A549 (cell line): ENCODE data around the gene UGT1A9.

Experiments used
- EP300 ChIP-seq, 2 experiments: fragments of >200 bp; sonication (Bioruptor Twin); formaldehyde crosslinking; IDR thresholded peaks; 2 replicates in 1 of 2; 3 replicates in 1 of 2; pipeline ENCODE4 v1.6.1; 2016 to 2017
- POLR2A ChIP-seq: IDR thresholded peaks from 2 replicates; pipeline ENCODE4 v1.6.1; 2012; ENCODE audit warnings: mild to moderate bottlenecking, low read length
- TF ChIP-seq, protein P1 (sequence below): fragments of >200 bp; sonication (Bioruptor Twin); formaldehyde crosslinking; IDR thresholded peaks from 3 replicates; pipeline ENCODE4 v1.5.1; 2016

- TF ChIP-seq EP300 (IDR thresholded peaks at IDR 0.05) (no peak), POLR2A (no peak)
- TF ChIP-seq, protein P1, sequence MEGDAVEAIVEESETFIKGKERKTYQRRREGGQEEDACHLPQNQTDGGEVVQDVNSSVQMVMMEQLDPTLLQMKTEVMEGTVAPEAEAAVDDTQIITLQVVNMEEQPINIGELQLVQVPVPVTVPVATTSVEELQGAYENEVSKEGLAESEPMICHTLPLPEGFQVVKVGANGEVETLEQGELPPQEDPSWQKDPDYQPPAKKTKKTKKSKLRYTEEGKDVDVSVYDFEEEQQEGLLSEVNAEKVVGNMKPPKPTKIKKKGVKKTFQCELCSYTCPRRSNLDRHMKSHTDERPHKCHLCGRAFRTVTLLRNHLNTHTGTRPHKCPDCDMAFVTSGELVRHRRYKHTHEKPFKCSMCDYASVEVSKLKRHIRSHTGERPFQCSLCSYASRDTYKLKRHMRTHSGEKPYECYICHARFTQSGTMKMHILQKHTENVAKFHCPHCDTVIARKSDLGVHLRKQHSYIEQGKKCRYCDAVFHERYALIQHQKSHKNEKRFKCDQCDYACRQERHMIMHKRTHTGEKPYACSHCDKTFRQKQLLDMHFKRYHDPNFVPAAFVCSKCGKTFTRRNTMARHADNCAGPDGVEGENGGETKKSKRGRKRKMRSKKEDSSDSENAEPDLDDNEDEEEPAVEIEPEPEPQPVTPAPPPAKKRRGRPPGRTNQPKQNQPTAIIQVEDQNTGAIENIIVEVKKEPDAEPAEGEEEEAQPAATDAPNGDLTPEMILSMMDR: no peak
These were observed 87.2 kb downstream of the UGT1A9 start for GRCh38 chr2:233758849-233759248.
